CD4-positive, alpha-beta T cell treated with Interleukin-10 for 1 hour (primary cell): ENCODE results near the gene FIG4.
"Not testable (repeated sequence)": the region's sequence is repeated elsewhere in the genome, so short reads cannot be mapped to it uniquely, and the experiment has no call there.

ENCODE experiments used
- DNase-seq: peaks from one replicate; pipeline ENCODE4 v3.0.0-alpha.2; 2020

The FIG4 gene

GRCh38 chr6:109705258-109705657 is 14.2 kb downstream of the FIG4 start:
- DNase-seq: peak; percentile 80

- DNase-seq: no peak
Measured at GRCh38 chr6:109706513-109706912, 15.4 kb downstream of the FIG4 start.

- not testable (repeated sequence) for DNase-seq
Measured at GRCh38 chr6:109708099-109708498, 17.0 kb downstream of the FIG4 start.

GRCh38 chr6:109713097-109713496 is 22.0 kb downstream of the FIG4 start:
- DNase-seq: no peak

GRCh38 chr6:109714166-109714565 is 23.1 kb downstream of the FIG4 start:
- DNase-seq: no peak

- no peak for DNase-seq
Measured at GRCh38 chr6:109714611-109715010, 23.5 kb downstream of the FIG4 start.

- no peak for DNase-seq
Measured at GRCh38 chr6:109715616-109716015, 24.5 kb downstream of the FIG4 start.

GRCh38 chr6:109717971-109718370 is 26.9 kb downstream of the FIG4 start:
- no peak for DNase-seq

- DNase-seq: no peak
Measured at GRCh38 chr6:109718991-109719390, 27.9 kb downstream of the FIG4 start.

- DNase-seq: no peak
Measured at GRCh38 chr6:109720311-109720710, 29.2 kb downstream of the FIG4 start.

- no peak for DNase-seq
Measured at GRCh38 chr6:109722011-109722410, 30.9 kb downstream of the FIG4 start.

- DNase-seq: no peak
Measured at GRCh38 chr6:109722564-109723254, 31.6 kb downstream of the FIG4 start.

GRCh38 chr6:109725250-109725649 is 34.2 kb downstream of the FIG4 start:
- DNase-seq: not testable (repeated sequence)

GRCh38 chr6:109736273-109737025 is 45.4 kb downstream of the FIG4 start:
- DNase-seq: no peak

GRCh38 chr6:109738255-109738654 is 47.2 kb downstream of the FIG4 start:
- no peak for DNase-seq

GRCh38 chr6:109738667-109739066 is 47.6 kb downstream of the FIG4 start:
- no peak for DNase-seq

- DNase-seq: no peak
Measured at GRCh38 chr6:109739686-109740085, 48.6 kb downstream of the FIG4 start.

GRCh38 chr6:109740787-109741186 is 49.7 kb downstream of the FIG4 start:
- DNase-seq: no peak

- no peak for DNase-seq
Measured at GRCh38 chr6:109743739-109744138, 52.6 kb downstream of the FIG4 start.

GRCh38 chr6:109744779-109745178 is 53.7 kb downstream of the FIG4 start:
- not testable (repeated sequence) for DNase-seq

GRCh38 chr6:109747221-109747620 is 56.1 kb downstream of the FIG4 start:
- no peak for DNase-seq

- DNase-seq: no peak
Measured at GRCh38 chr6:109759098-109759955, 68.2 kb downstream of the FIG4 start.

- no peak for DNase-seq
Measured at GRCh38 chr6:109760208-109760607, 69.1 kb downstream of the FIG4 start.

GRCh38 chr6:109762166-109762565 is 71.1 kb downstream of the FIG4 start:
- no peak for DNase-seq
